HFFc6 (cell line): Measurements from ENCODE around the gene KRT39. TPM values are rescaled to one million over a fixed set of nuclear protein-coding genes. Genes with fewer than 3 reads are reported as not detected.
A peak's percentile ranks its signal among the peaks of the same experiment; 100 is the strongest.

Experiments used
- DNase-seq: peaks from one replicate; pipeline ENCODE4 v3.0.0-alpha.2; 2018
- H3K27ac Mint-ChIP-seq: 2 replicates; pipeline ENCODE4 v1.8.0; 2020; ENCODE audit warnings: mild to moderate bottlenecking, mixed read lengths
- H3K27me3 Mint-ChIP-seq: 2 replicates; pipeline ENCODE4 v1.8.0; 2021; ENCODE audit warnings: mild to moderate bottlenecking, moderate library complexity, mixed read lengths; ENCODE audit not compliant: insufficient read depth
- H3K36me3 Mint-ChIP-seq: 2 replicates; pipeline ENCODE4 v1.8.0; 2021; ENCODE audit warnings: low read depth, mixed read lengths
- H3K4me1 Mint-ChIP-seq: 2 replicates; pipeline ENCODE4 v1.8.0; 2020; ENCODE audit warnings: low read depth, mixed read lengths
- H3K4me3 Mint-ChIP-seq: 2 replicates; pipeline ENCODE4 v1.8.0; 2020; ENCODE audit warnings: mild to moderate bottlenecking, moderate library complexity, mixed read lengths
- H3K9me3 Mint-ChIP-seq: 2 replicates; pipeline ENCODE4 v1.8.0; 2020; ENCODE audit warnings: mild to moderate bottlenecking, mixed read lengths
- CTCF ChIP-seq: fragments of 200-600 bp; sonication (generic); IDR thresholded peaks from 2 replicates; pipeline ENCODE4 v1.5.0; 2021; ENCODE audit warnings: antibody characterized with exemption, mild to moderate bottlenecking
- total RNA-seq, 6 experiments: library from RNA; stranded (reverse); fragmentation: NEBNext Ultra II Directional; extraction: Animal tissue kit (Norgen Biotek cat#: 25700); gene quantifications; 2 replicates in 1 of 6; 3 replicates in 5 of 6; pipeline ENCODE4 v1.2.3, GENCODE V29; 2021

Gene KRT39
- total RNA-seq, 6 experiments from 2014 or later: not detected

DNA sequence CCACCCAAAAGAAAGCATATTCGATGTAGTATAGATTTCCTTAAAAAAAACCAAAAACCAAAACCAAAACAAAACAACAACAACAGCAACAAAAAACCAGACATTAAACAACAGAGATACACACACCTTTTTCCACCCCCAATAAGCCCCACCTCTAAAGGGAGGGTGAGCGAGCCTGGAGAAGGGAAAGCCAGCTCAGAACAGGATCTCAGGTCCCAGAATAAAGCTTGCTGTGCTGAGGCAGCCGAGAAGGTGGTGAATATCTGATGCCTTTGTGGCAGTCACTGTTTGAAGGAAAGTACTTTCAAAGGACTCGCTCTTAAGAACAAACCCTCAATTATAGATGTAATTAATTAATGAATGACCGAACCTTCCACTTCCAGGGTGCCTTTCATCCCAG, 29.8 kb downstream of the KRT39 start:
- Mint-ChIP-seq H3K9me3 (no peaks in the 10 kb centered on the region), H3K4me1 (no peaks in the 10 kb centered on the region), H3K27me3 (no peaks in the 10 kb centered on the region; the same call in 1 of the 2 replicates), H3K36me3 (no peaks in the 10 kb centered on the region), H3K4me3 (no peak overlapping the region), H3K27ac (no peak overlapping the region)
- DNase-seq: no peak
- no peak for TF ChIP-seq CTCF

DNA sequence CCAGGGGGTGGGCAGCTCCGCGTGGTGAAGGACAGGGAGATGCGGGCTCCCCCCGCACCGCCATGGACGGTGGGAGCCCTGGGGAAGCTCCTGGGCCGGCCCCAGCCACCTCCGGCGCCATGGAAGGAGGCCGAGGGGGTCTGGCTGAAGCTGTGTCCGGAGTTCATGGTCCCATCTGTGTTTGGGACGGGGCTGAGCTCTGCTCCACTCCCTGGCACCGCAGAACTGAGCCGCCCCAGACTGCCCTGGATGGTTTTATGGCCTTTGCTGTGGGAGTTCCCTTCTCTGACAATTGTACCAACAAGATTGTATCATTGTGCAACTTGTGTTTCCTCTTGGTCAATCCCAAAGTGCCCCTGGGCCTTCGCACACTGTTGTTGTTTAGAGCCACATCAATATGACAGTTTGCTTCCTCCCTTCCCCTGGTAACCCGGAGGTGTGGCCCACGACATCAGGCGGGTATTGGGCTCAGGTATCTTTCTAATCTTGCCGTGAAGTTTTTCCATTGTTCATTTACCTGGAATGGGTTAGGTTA, 30.2 kb downstream of the KRT39 start:
- H3K27ac Mint-ChIP-seq: no peak overlapping the region

DNA sequence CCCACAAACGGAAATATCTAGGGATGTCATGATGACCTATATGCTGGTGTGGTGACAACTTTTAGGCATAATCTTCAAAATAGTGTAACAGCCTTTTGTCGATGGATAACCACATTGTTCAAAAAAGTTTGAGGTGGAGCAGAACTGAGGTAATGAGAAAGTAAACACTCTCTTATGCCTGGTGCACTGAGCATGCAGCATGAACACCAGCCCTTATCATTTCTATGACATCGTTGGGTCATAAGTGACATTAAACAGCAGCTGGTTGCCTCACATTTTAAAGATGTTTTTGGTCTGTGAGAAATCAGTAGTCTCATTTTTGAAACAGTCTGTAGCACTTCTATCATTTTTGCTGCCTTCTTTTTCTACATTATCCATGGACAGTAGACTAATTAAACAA, 31.1 kb downstream of the KRT39 start:
- Mint-ChIP-seq H3K27ac (no peak overlapping the region), H3K4me1 (no peaks in the 10 kb centered on the region), H3K9me3 (no peaks in the 10 kb centered on the region), H3K4me3 (no peak overlapping the region), H3K36me3 (no peaks in the 10 kb centered on the region), H3K27me3 (no peaks in the 10 kb centered on the region; the same call in 1 of the 2 replicates)
- TF ChIP-seq CTCF: no peak
- DNase-seq: no peak

More for the DNA sequence above, 30.2 kb downstream of the KRT39 start:
- DNase-seq: no peak
- Mint-ChIP-seq H3K27me3 (no peaks in the 10 kb centered on the region; the same call in 1 of the 2 replicates), H3K36me3 (no peaks in the 10 kb centered on the region), H3K4me3 (no peak overlapping the region), H3K4me1 (no peaks in the 10 kb centered on the region), H3K9me3 (no peaks in the 10 kb centered on the region)
- no peak for TF ChIP-seq CTCF

GRCh38 chr17:40932608-40933007, 34.1 kb downstream of the KRT39 start:
- Mint-ChIP-seq H3K9me3 (no peaks in the 10 kb centered on the region), H3K4me3 (no peak overlapping the region), H3K27ac (no peak overlapping the region), H3K27me3 (no peaks in the 10 kb centered on the region; the same call in 1 of the 2 replicates), H3K4me1 (no peaks in the 10 kb centered on the region), H3K36me3 (no peaks in the 10 kb centered on the region)
- no peak for DNase-seq
- no peak for TF ChIP-seq CTCF

DNA sequence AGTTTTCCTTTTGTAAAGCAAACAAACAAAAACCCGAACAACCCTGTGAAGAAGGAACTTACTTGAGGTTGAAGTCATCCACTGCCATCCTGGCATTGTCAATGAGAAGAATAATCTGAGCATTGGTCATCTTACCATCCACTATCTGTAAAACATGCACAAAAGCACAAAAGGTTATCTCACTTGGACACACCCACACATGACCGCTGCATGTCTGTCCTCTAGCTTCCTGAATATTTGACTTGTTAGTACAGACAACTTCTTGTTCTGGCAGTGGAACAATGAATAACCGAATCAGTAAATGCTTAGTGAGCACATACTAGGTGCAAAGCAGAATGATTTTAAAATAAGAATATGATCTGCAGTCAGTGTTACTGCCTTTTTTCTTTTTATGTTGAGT, 35.4 kb downstream of the KRT39 start:
- H3K27ac Mint-ChIP-seq: no peak overlapping the region
- TF ChIP-seq CTCF: no peak
- no peaks in the 10 kb centered on the region for H3K36me3 Mint-ChIP-seq
- H3K9me3 Mint-ChIP-seq: no peaks in the 10 kb centered on the region
- H3K4me1 Mint-ChIP-seq: peaks cover 8% of the 10 kb centered on the region
- no peak for DNase-seq
- H3K27me3 Mint-ChIP-seq: no peaks in the 10 kb centered on the region
- no peak overlapping the region for H3K4me3 Mint-ChIP-seq

GRCh38 chr17:40926341-40926740, 40.4 kb downstream of the KRT39 start:
- Mint-ChIP-seq H3K36me3 (peaks cover 6% of the 10 kb centered on the region; the same call in 1 of the 2 replicates), H3K27ac (peak overlapping the region; percentile 51), H3K4me1 (peaks cover 29% of the 10 kb centered on the region), H3K9me3 (no peaks in the 10 kb centered on the region), H3K4me3 (peak overlapping the region; percentile 82), H3K27me3 (no peaks in the 10 kb centered on the region)
- no peak for TF ChIP-seq CTCF
- no peak for DNase-seq
